Hematopoietic multipotent progenitor cell treated with erythropoietin and hydrocortisone succinate and interleukin-3 and kit ligand, for 17 days (in vitro differentiated cells): Measurements from ENCODE around the gene SLC12A4.

Experiments
- DNase-seq: peaks from one replicate; pipeline ENCODE4 v3.0.0-alpha.2; 2015; ENCODE audit warnings: low spot score

The SLC12A4 gene

GRCh38 chr16:67963292-67963661, 5.2 kb downstream of the SLC12A4 start:
- no peak for DNase-seq

GRCh38 chr16:67962135-67962534, 6.3 kb downstream of the SLC12A4 start:
- DNase-seq = no peak

- no peak for DNase-seq
Observed at GRCh38 chr16:67961551-67961957, 6.9 kb downstream of the SLC12A4 start.

- DNase-seq = no peak
Observed at GRCh38 chr16:67959536-67960329, 8.7 kb downstream of the SLC12A4 start.

GRCh38 chr16:67957622-67958021, 10.8 kb downstream of the SLC12A4 start:
- DNase-seq = no peak

- DNase-seq = no peak
Observed at GRCh38 chr16:67954421-67955196, 13.8 kb downstream of the SLC12A4 start.

GRCh38 chr16:67953641-67954375, 14.6 kb downstream of the SLC12A4 start:
- no peak for DNase-seq

- no peak for DNase-seq
Observed at GRCh38 chr16:67951485-67951884, 17.0 kb downstream of the SLC12A4 start.

GRCh38 chr16:67950335-67950843, 18.0 kb downstream of the SLC12A4 start:
- DNase-seq = no peak

- DNase-seq = no peak
Observed at GRCh38 chr16:67949645-67950044, 18.8 kb downstream of the SLC12A4 start.

- peak; percentile 58 for DNase-seq
Observed at GRCh38 chr16:67948015-67948414, 20.4 kb downstream of the SLC12A4 start.

- DNase-seq = no peak
Observed at GRCh38 chr16:67946966-67947558, 21.4 kb downstream of the SLC12A4 start.

- DNase-seq = no peak
Observed at GRCh38 chr16:67946128-67946569, 22.3 kb downstream of the SLC12A4 start.

GRCh38 chr16:67945392-67945933, 23.0 kb downstream of the SLC12A4 start:
- DNase-seq = no peak

- DNase-seq = no peak
Observed at GRCh38 chr16:67944690-67945391, 23.6 kb downstream of the SLC12A4 start.

GRCh38 chr16:67943619-67944504, 24.6 kb downstream of the SLC12A4 start, which contains the start of gene LCAT:
LCAT (minus strand) TSS chr16:67944120; CDS start chr16:67944101, 19 bp downstream.
- DNase-seq = no peak

- no peak for DNase-seq
Observed at GRCh38 chr16:67943256-67943618, 25.2 kb downstream of the SLC12A4 start.

GRCh38 chr16:67942510-67943255, 25.8 kb downstream of the SLC12A4 start:
- DNase-seq = no peak

GRCh38 chr16:67942200-67942509, 26.3 kb downstream of the SLC12A4 start:
- peak; percentile 34 for DNase-seq
